SK-N-SH treated with all-trans-retinoic acid at 6 μM for 48 hours (cell line): ENCODE data around the gene ADAMTS6.

Experiments
- ATAC-seq: fragments of 200-7000 bp; cut with Tn5 transposase; 3 replicates; pipeline ENCODE4 v1.9.1; 2020; ENCODE audit warnings: mild to moderate bottlenecking, moderate library complexity
- ARNTL ChIP-seq: fragments of 450-650 bp; formaldehyde crosslinking; IDR thresholded peaks from 2 replicates; pipeline ENCODE4 v1.5.0; 2020; ENCODE audit warnings: low read depth, mild to moderate bottlenecking, moderate library complexity, borderline replicate concordance
- BACH2 ChIP-seq: fragments of 250-450 bp; sonication (Bioruptor Pico); IDR thresholded peaks from 2 replicates; pipeline ENCODE4 v1.9.0; 2021; ENCODE audit warnings: mild to moderate bottlenecking, borderline replicate concordance
- CREB5 ChIP-seq: fragments of 250-450 bp; sonication (Bioruptor Pico); IDR thresholded peaks from 2 replicates; pipeline ENCODE4 v1.5.1; 2020; ENCODE audit warnings: low read depth, mild to moderate bottlenecking, moderate library complexity
- CSDC2 ChIP-seq: fragments of 250-450 bp; sonication (Bioruptor Pico); IDR thresholded peaks from 2 replicates; pipeline ENCODE4 v1.5.0; 2020; ENCODE audit warnings: mild to moderate bottlenecking, moderate library complexity
- GLIS3 ChIP-seq: fragments of 250-450 bp; sonication (Bioruptor Pico); IDR thresholded peaks from 2 replicates; pipeline ENCODE4 v1.5.0; 2020; ENCODE audit warnings: mild to moderate bottlenecking, moderate library complexity
- ISL1 ChIP-seq: fragments of 250-450 bp; sonication (Bioruptor Pico); IDR thresholded peaks from 2 replicates; pipeline ENCODE4 v2.1.2; 2022; ENCODE audit warnings: mild to moderate bottlenecking, moderate library complexity
- OSR1 ChIP-seq: fragments of 250-450 bp; sonication (Bioruptor Pico); IDR thresholded peaks from 2 replicates; pipeline ENCODE4 v1.8.0; 2022; ENCODE audit warnings: moderate library complexity, mild to moderate bottlenecking, inconsistent platforms
- POU6F1 ChIP-seq: fragments of 250-450 bp; sonication (Bioruptor Pico); IDR thresholded peaks from 2 replicates; pipeline ENCODE4 v1.8.0; 2021; ENCODE audit warnings: low read depth, mild to moderate bottlenecking, moderate library complexity, borderline replicate concordance
- PPARA ChIP-seq: fragments of 250-450 bp; sonication (Bioruptor Pico); IDR thresholded peaks from 2 replicates; pipeline ENCODE4 v1.5.0; 2020; ENCODE audit warnings: mild to moderate bottlenecking, borderline replicate concordance
- RARB ChIP-seq: fragments of 250-450 bp; sonication (Bioruptor Pico); IDR thresholded peaks from 2 replicates; pipeline ENCODE4 v1.8.0; 2021; ENCODE audit warnings: mild to moderate bottlenecking, moderate library complexity
- SNAI2 ChIP-seq: fragments of 250-450 bp; sonication (Bioruptor Pico); IDR thresholded peaks from 2 replicates; pipeline ENCODE4 v1.5.0; 2020; ENCODE audit warnings: mild to moderate bottlenecking, moderate library complexity
- TCF4 ChIP-seq: fragments of 250-450 bp; sonication (Bioruptor Pico); IDR thresholded peaks from 2 replicates; pipeline ENCODE4 v1.8.0; 2021; ENCODE audit warnings: mild to moderate bottlenecking, moderate library complexity, borderline replicate concordance
- TOX ChIP-seq: fragments of 250-450 bp; sonication (Bioruptor Pico); IDR thresholded peaks from 2 replicates; pipeline ENCODE4 v1.8.0; 2021; ENCODE audit warnings: mild to moderate bottlenecking, moderate library complexity, borderline replicate concordance
- ZFP3 ChIP-seq: fragments of 250-450 bp; sonication (Bioruptor Pico); IDR thresholded peaks from 2 replicates; pipeline ENCODE4 v1.5.0; 2020; ENCODE audit warnings: mild to moderate bottlenecking, moderate library complexity
- ZFP30 ChIP-seq: fragments of 450-650 bp; formaldehyde crosslinking; IDR thresholded peaks from 2 replicates; pipeline ENCODE4 v1.5.0; 2022; ENCODE audit warnings: mild to moderate bottlenecking, moderate library complexity
- ZNF565 ChIP-seq: fragments of 450-650 bp; formaldehyde crosslinking; conservative IDR thresholded peaks from 2 replicates; pipeline ENCODE4 v1.5.0; 2020; ENCODE audit warnings: low read depth, mild to moderate bottlenecking, moderate library complexity
- ZNF8 ChIP-seq: fragments of 450-650 bp; formaldehyde crosslinking; IDR thresholded peaks from 2 replicates; pipeline ENCODE4 v1.5.0; 2020; ENCODE audit warnings: mild to moderate bottlenecking, moderate library complexity
- TF ChIP-seq, protein P1 (sequence below): fragments of 250-450 bp; sonication (Bioruptor Pico); IDR thresholded peaks from 2 replicates; pipeline ENCODE4 v1.8.0; 2020; ENCODE audit warnings: mild to moderate bottlenecking, moderate library complexity, borderline replicate concordance
- TF ChIP-seq, protein P2 (sequence below): fragments of 250-450 bp; sonication (Bioruptor Pico); IDR thresholded peaks from 2 replicates; pipeline ENCODE4 v1.5.1; 2021; ENCODE audit warnings: mild to moderate bottlenecking, moderate library complexity
- TF ChIP-seq, protein P3 (sequence below): fragments of 250-450 bp; sonication (Bioruptor Pico); IDR thresholded peaks from 2 replicates; pipeline ENCODE4 v1.5.0; 2020; ENCODE audit warnings: mild to moderate bottlenecking, moderate library complexity

ADAMTS6 gene

GRCh38 chr5:65412842-65413241 is 68.9 kb downstream of the ADAMTS6 start:
- TF ChIP-seq RARB (no peak), TCF4 (no peak), POU6F1 (no peak), ZFP3 (no peak), ZNF565 (CRISPR knock-in tag) (no peak), ZNF8 (CRISPR knock-in tag) (no peak), ISL1 (CRISPR knock-in tag) (no peak)
- TF ChIP-seq, protein P1, sequence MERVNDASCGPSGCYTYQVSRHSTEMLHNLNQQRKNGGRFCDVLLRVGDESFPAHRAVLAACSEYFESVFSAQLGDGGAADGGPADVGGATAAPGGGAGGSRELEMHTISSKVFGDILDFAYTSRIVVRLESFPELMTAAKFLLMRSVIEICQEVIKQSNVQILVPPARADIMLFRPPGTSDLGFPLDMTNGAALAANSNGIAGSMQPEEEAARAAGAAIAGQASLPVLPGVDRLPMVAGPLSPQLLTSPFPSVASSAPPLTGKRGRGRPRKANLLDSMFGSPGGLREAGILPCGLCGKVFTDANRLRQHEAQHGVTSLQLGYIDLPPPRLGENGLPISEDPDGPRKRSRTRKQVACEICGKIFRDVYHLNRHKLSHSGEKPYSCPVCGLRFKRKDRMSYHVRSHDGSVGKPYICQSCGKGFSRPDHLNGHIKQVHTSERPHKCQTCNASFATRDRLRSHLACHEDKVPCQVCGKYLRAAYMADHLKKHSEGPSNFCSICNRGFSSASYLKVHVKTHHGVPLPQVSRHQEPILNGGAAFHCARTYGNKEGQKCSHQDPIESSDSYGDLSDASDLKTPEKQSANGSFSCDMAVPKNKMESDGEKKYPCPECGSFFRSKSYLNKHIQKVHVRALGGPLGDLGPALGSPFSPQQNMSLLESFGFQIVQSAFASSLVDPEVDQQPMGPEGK (CRISPR knock-in tag) = no peak
- no peak for ATAC-seq

DNA sequence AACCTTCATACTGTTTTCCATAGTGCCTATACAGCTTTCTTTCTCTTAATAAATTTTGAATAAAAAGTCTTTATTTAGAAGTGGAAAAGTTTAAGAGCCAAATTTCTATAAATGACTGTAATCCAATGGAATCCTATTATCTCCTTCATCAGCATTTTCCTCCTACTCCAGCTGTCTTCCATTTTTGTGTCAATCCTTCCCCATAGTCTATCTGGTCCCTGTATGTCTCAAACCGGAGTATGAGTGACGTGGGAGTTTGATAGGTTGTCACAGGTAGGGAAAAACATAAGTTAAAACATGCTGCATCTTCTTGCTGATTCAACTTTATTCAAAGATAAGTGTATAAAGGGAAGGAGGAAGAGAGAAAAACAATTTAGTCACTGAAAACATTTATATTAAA is 70.4 kb downstream of the ADAMTS6 start:
- TF ChIP-seq ZNF8 (CRISPR knock-in tag) (no peak), OSR1 (no peak), TCF4 (no peak), BACH2 (no peak), ZFP3 (no peak), PPARA (no peak), CREB5 (no peak), ARNTL (CRISPR knock-in tag) (no peak), ISL1 (CRISPR knock-in tag) (no peak)
- TF ChIP-seq, protein P2, sequence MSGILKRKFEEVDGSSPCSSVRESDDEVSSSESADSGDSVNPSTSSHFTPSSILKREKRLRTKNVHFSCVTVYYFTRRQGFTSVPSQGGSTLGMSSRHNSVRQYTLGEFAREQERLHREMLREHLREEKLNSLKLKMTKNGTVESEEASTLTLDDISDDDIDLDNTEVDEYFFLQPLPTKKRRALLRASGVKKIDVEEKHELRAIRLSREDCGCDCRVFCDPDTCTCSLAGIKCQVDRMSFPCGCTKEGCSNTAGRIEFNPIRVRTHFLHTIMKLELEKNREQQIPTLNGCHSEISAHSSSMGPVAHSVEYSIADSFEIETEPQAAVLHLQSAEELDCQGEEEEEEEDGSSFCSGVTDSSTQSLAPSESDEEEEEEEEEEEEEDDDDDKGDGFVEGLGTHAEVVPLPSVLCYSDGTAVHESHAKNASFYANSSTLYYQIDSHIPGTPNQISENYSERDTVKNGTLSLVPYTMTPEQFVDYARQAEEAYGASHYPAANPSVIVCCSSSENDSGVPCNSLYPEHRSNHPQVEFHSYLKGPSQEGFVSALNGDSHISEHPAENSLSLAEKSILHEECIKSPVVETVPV (CRISPR knock-in tag) = no peak

GRCh38 chr5:65395526-65396155 is 86.1 kb downstream of the ADAMTS6 start:
- ATAC-seq = no peak
- TF ChIP-seq ZNF565 (CRISPR knock-in tag) (no peak), BACH2 (no peak), ARNTL (CRISPR knock-in tag) (no peak), POU6F1 (no peak), SNAI2 (no peak), OSR1 (no peak), TOX (CRISPR knock-in tag) (no peak), CSDC2 (CRISPR knock-in tag) (no peak), ZFP3 (no peak), RARB (no peak), ZNF8 (CRISPR knock-in tag) (no peak), ISL1 (CRISPR knock-in tag) (no peak), PPARA (no peak), TCF4 (no peak), ZFP30 (CRISPR knock-in tag) (no peak), GLIS3 (CRISPR knock-in tag) (no peak)
- TF ChIP-seq, protein P3, sequence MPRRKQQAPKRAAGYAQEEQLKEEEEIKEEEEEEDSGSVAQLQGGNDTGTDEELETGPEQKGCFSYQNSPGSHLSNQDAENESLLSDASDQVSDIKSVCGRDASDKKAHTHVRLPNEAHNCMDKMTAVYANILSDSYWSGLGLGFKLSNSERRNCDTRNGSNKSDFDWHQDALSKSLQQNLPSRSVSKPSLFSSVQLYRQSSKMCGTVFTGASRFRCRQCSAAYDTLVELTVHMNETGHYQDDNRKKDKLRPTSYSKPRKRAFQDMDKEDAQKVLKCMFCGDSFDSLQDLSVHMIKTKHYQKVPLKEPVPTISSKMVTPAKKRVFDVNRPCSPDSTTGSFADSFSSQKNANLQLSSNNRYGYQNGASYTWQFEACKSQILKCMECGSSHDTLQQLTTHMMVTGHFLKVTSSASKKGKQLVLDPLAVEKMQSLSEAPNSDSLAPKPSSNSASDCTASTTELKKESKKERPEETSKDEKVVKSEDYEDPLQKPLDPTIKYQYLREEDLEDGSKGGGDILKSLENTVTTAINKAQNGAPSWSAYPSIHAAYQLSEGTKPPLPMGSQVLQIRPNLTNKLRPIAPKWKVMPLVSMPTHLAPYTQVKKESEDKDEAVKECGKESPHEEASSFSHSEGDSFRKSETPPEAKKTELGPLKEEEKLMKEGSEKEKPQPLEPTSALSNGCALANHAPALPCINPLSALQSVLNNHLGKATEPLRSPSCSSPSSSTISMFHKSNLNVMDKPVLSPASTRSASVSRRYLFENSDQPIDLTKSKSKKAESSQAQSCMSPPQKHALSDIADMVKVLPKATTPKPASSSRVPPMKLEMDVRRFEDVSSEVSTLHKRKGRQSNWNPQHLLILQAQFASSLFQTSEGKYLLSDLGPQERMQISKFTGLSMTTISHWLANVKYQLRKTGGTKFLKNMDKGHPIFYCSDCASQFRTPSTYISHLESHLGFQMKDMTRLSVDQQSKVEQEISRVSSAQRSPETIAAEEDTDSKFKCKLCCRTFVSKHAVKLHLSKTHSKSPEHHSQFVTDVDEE = no peak
- TF ChIP-seq, protein P1 (CRISPR knock-in tag) = no peak
- TF ChIP-seq, protein P2 (CRISPR knock-in tag) = no peak

More for the DNA sequence above, 70.4 kb downstream of the ADAMTS6 start:
- ATAC-seq = no peak
